Ishikawa (cell line): Measurements from ENCODE around the gene TP73.

Experiments used
- CEBPB ChIP-seq: IDR thresholded peaks from 2 replicates; pipeline ENCODE4 v1.6.1; 2012
- EP300 ChIP-seq: IDR thresholded peaks from 2 replicates; pipeline ENCODE4 v1.6.1; 2012; ENCODE audit warnings: borderline replicate concordance
- FOXM1 ChIP-seq: IDR thresholded peaks from 2 replicates; pipeline ENCODE4 v1.6.1; 2012; ENCODE audit warnings: low read depth, borderline replicate concordance
- MAX ChIP-seq: IDR thresholded peaks from 2 replicates; pipeline ENCODE4 v1.6.1; 2012
- NFIC ChIP-seq: IDR thresholded peaks from 2 replicates; pipeline ENCODE4 v1.6.1; 2012
- RAD21 ChIP-seq: IDR thresholded peaks from 2 replicates; pipeline ENCODE4 v1.6.1; 2012; ENCODE audit warnings: low read depth
- REST ChIP-seq: IDR thresholded peaks from 2 replicates; pipeline ENCODE4 v1.6.1; 2012; ENCODE audit warnings: low read depth, mild to moderate bottlenecking
- TAF1 ChIP-seq: IDR thresholded peaks from 2 replicates; pipeline ENCODE4 v1.6.1; 2012; ENCODE audit warnings: low read depth, mild to moderate bottlenecking
- TEAD4 ChIP-seq: IDR thresholded peaks from 2 replicates; pipeline ENCODE4 v1.6.1; 2012
- USF1 ChIP-seq: IDR thresholded peaks from 2 replicates; pipeline ENCODE4 v1.6.1; 2012
- YY1 ChIP-seq: IDR thresholded peaks from 2 replicates; pipeline ENCODE4 v1.6.1; 2012; ENCODE audit warnings: low read depth
- ZBTB7A ChIP-seq: IDR thresholded peaks from 2 replicates; pipeline ENCODE4 v1.6.1; 2012; ENCODE audit warnings: low read depth

- TF ChIP-seq EP300 (no peak), TAF1 (no peak), REST (no peak), RAD21 (no peak), USF1 (no peak), MAX (no peak), CEBPB (no peak), TEAD4 (no peak), ZBTB7A (no peak), NFIC (no peak), YY1 (no peak), FOXM1 (no peak)
Observed at GRCh38 chr1:3661631-3662030, 9.3 kb downstream of the TP73 start.
